PFSK-1 (cell line): Measurements from ENCODE around the gene ELP2.

ENCODE experiments used
- FOXP2 ChIP-seq: optimal IDR thresholded peaks from 2 replicates; pipeline ENCODE3; 2011; ENCODE audit warnings: borderline replicate concordance, control low read depth, inconsistent platforms; ENCODE audit not compliant: insufficient read depth; ENCODE audit errors: extremely low read length, extremely low read depth
- POLR2AphosphoS5 ChIP-seq: IDR thresholded peaks from 2 replicates; pipeline ENCODE4 v1.6.1; 2012; ENCODE audit warnings: low read depth, mild to moderate bottlenecking, control low read depth, low read length, moderate library complexity
- REST ChIP-seq, 2 experiments: IDR thresholded peaks; 2 replicates each; pipeline versions ENCODE4 v1.6.1 to v1.8.0; 2011 to 2012; ENCODE audit warnings: low read depth in 2 of 2, low read length in 2 of 2, control low read depth in 1 of 2, inconsistent platforms in 1 of 2, mild to moderate bottlenecking in 1 of 2, moderate library complexity in 1 of 2; ENCODE audit not compliant: insufficient read depth in 1 of 2
- SIN3A ChIP-seq: IDR thresholded peaks from 2 replicates; pipeline ENCODE4 v1.6.1; 2012; ENCODE audit warnings: mild to moderate bottlenecking, low read length, moderate library complexity, borderline replicate concordance; ENCODE audit not compliant: insufficient read depth
- TAF1 ChIP-seq: IDR thresholded peaks from 2 replicates; pipeline ENCODE4 v1.6.1; 2012; ENCODE audit warnings: low read length, control low read depth, borderline replicate concordance; ENCODE audit not compliant: insufficient read depth

ELP2 gene

DNA sequence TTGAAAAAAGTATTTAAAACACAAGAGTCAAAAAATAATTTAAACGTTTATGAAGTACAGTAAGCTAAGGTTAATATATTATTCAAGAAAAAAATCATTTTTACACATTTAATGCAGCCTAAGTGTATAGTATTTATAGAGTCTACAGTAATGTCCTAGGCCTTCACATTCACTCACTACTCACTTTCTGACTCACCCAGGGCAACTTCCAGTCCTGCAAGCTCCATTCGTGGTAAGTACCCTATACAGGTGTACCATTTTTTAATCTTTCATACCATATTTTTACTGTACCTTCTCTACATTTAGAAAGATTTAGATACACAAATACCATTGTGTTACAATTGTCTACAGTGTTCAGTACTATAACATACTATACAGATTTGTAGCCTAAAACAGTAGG lies 41.4 kb upstream of the ELP2 start:
- TF ChIP-seq POLR2AphosphoS5 = no peak
- no peak for TF ChIP-seq SIN3A
- no peak for TF ChIP-seq REST (IDR thresholded peaks at IDR 0.05; ENCODE audit: insufficient read depth in 1 of 2, low read depth in 2 of 2, low read length in 2 of 2)
- TF ChIP-seq TAF1 = no peak
- TF ChIP-seq FOXP2 = no peak

DNA sequence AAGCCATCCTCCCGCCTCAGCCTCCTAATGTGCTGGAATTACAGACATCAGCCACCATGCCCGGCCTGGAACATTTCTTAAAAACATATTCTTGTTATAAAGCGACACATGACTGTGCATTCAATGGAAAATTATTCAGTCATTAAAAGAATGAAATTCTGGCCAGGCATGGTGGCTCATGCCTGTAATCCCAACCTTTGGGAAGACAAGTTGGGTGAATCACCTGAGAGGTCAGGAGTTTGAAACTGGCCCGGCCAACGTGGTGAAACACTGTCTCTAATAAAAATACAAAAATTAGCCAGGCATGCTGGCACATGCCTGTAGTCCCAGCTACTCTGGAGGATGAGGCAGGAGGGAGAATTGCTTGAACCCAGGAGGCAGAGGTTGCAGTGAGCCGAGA lies 40.7 kb upstream of the ELP2 start:
- no peak for TF ChIP-seq POLR2AphosphoS5
- TF ChIP-seq SIN3A = no peak
- TF ChIP-seq REST (IDR thresholded peaks at IDR 0.05; ENCODE audit: insufficient read depth in 1 of 2, low read depth in 2 of 2, low read length in 2 of 2) = no peak
- TF ChIP-seq TAF1 = no peak
- TF ChIP-seq FOXP2 = no peak

- TF ChIP-seq FOXP2 (no peak), REST (IDR thresholded peaks at IDR 0.05; ENCODE audit: insufficient read depth in 1 of 2, low read depth in 2 of 2, low read length in 2 of 2) (no peak), TAF1 (no peak), SIN3A (no peak)
These were observed 35.3 kb upstream of the ELP2 start for GRCh38 chr18:36094431-36094830.

DNA sequence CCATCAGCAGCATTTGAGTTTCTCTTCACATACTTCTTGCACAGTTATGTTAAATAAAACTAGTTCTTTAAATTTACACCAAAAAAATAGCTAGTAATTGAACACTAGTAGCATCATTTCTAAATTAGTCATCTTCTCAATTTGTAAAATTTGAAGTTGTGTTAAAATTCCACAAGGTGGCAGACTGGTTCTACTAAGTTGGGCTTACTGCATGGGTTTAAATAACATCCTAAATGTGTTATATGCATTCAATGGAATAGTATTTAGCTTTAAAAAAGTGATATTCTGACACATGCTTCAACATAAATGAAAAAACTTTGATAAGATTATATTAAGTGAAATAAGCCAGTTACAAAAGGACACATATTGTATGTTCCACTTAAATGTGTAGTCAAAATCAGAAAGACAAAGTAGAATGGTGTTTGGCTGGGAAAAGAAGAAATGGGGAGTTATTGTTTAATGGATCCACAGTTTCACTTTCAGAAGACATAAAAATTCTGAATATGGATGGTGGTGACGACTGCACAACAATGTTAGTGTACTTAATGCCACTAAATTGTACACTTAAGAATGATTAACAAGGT lies 33.7 kb upstream of the ELP2 start:
- TF ChIP-seq POLR2AphosphoS5 (no peak), TAF1 (no peak), FOXP2 (no peak), SIN3A (no peak), REST (IDR thresholded peaks at IDR 0.05; ENCODE audit: insufficient read depth in 1 of 2, low read depth in 2 of 2, low read length in 2 of 2) (no peak)

DNA sequence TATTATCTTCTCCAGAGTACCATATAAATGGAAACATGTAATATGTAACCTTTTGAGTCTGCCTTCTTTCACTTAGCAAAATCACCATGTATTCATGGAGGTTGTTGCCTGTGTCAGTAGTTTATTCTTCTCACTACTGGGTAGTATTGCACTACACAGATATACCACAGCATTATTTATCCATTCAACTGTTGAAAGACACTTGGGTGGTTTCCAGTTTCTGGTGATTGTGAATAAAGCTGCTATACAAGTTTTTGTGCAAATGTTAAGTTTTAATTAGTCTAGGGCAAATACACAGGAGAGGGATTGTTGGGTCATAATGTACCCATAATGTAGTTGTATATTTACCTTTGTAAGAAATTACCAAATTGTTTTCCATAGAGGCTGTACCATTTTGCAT lies 32.7 kb upstream of the ELP2 start:
- TF ChIP-seq POLR2AphosphoS5 (no peak), FOXP2 (no peak), SIN3A (no peak), TAF1 (no peak), REST (IDR thresholded peaks at IDR 0.05; ENCODE audit: insufficient read depth in 1 of 2, low read depth in 2 of 2, low read length in 2 of 2) (no peak)
